GM23338 (cell line): Measurements from ENCODE around the gene HSPBP1.

Experiments used
- EZH2 ChIP-seq: fragments of 200-600 bp; sonication (generic); IDR thresholded peaks from one replicate; pipeline ENCODE4 v1.8.0; 2017; ENCODE audit warnings: antibody characterized with exemption, mild to moderate bottlenecking, low read depth; ENCODE audit not compliant: unreplicated experiment
- POLR2AphosphoS5 ChIP-seq: IDR thresholded peaks from 2 replicates; pipeline ENCODE4 v1.6.1; 2016; ENCODE audit warnings: antibody characterized with exemption, low read depth
- TF ChIP-seq, protein P1 (sequence below), 2 experiments: fragments of 200-600 bp in 1 of 2; sonication (generic) in 1 of 2; conservative IDR thresholded peaks; 2 replicates each; pipeline versions ENCODE4 v1.5.1 to v1.6.1; 2016 to 2017; ENCODE audit warnings: antibody characterized with exemption in 2 of 2, low read depth in 2 of 2, mild to moderate bottlenecking in 2 of 2, moderate library complexity in 1 of 2

DNA sequence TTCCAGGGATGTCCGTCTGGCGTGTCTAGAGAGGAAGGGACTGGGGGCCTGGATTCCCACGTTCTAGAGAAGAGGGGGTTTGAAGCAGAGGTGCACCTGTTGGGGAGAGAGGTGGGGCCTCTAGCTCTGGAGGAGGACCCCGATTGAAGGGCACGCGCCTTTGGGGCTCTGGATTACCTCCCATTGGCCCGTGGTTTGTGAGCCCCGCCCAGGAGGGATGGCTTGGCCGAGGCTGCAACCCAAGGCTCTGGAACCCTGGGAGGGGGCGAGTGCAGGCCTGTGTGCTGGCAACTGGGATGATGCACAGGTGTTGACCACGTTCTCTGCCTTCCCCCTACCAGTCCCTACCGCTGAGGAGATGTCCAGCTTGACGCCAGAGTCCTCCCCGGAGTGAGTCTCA, 25.1 kb upstream of the HSPBP1 start:
- TF ChIP-seq, protein P1, sequence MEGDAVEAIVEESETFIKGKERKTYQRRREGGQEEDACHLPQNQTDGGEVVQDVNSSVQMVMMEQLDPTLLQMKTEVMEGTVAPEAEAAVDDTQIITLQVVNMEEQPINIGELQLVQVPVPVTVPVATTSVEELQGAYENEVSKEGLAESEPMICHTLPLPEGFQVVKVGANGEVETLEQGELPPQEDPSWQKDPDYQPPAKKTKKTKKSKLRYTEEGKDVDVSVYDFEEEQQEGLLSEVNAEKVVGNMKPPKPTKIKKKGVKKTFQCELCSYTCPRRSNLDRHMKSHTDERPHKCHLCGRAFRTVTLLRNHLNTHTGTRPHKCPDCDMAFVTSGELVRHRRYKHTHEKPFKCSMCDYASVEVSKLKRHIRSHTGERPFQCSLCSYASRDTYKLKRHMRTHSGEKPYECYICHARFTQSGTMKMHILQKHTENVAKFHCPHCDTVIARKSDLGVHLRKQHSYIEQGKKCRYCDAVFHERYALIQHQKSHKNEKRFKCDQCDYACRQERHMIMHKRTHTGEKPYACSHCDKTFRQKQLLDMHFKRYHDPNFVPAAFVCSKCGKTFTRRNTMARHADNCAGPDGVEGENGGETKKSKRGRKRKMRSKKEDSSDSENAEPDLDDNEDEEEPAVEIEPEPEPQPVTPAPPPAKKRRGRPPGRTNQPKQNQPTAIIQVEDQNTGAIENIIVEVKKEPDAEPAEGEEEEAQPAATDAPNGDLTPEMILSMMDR (conservative IDR thresholded peaks at IDR 0.05; ENCODE audit: low read depth in 2 of 2) = no peak
- TF ChIP-seq POLR2AphosphoS5 (no peak), EZH2 (no peak)
